HL-60/S4 treated with phorbol 12-myristate 13-acetate at 8.2 ng/mL for 4 days and 3 days (cell line): ENCODE data around the gene IL1RAP.
"Not testable (repeated sequence)": the region's sequence is repeated elsewhere in the genome, so short reads cannot be mapped to it uniquely, and the experiment has no call there.

ENCODE experiments used
- in situ Hi-C: fragments of 300-500 bp; cut with MboI; formaldehyde crosslinking; loops from 2 replicates; pipeline ENCODE4 v1.15.0; 2022; ENCODE audit warnings: low sequenced_read_pairs

IL1RAP gene, protein sequence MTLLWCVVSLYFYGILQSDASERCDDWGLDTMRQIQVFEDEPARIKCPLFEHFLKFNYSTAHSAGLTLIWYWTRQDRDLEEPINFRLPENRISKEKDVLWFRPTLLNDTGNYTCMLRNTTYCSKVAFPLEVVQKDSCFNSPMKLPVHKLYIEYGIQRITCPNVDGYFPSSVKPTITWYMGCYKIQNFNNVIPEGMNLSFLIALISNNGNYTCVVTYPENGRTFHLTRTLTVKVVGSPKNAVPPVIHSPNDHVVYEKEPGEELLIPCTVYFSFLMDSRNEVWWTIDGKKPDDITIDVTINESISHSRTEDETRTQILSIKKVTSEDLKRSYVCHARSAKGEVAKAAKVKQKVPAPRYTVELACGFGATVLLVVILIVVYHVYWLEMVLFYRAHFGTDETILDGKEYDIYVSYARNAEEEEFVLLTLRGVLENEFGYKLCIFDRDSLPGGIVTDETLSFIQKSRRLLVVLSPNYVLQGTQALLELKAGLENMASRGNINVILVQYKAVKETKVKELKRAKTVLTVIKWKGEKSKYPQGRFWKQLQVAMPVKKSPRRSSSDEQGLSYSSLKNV

DNA sequence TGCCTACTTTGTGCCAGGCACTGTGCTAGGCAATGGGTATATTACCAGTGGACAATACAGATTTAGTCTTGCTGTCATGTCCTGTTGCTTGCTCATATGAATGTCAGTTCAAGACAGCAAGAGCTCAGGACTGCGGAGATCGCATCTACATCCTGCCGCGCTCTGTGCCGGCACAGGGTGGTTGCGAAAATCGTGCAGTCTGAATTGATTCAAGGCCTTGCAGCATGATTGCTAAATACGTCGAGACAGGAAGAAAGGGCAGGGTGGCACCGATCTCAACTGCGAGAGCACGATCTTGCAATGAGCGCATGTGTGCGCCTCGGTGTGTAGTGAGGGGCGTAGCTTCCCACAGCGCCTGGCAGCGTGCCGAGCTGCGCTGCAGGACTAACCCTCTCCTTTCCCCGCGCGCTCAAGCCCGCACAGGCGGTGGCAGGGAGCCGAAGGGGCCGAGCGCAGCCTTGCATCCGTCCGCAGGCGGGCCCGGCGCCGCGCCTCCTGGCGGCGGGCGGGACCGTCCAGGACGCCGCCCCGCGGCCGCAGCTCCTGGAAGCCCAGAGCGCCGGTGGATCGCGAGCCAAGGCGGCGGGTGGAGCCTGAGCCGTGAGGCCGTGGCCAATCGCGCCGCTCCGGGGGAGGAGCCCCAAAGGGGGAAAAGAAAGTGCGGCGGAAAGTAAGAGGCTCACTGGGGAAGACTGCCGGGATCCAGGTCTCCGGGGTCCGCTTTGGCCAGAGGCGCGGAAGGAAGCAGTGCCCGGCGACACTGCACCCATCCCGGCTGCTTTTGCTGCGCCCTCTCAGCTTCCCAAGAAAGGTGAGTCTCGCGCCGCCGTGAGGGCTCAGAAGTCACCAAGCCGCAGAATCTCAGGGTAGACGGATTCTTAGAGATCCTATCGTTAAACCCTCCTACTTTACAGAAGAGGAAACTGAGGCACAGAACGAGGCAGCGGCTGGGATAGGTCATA, at the start of gene IL1RAP:
TSS of gene IL1RAP (plus strand) at position 677 of the 962 bp plus-strand sequence. CDS start 50,205 bp downstream, outside the sequence.
- in situ Hi-C loops, result no loop called here

DNA sequence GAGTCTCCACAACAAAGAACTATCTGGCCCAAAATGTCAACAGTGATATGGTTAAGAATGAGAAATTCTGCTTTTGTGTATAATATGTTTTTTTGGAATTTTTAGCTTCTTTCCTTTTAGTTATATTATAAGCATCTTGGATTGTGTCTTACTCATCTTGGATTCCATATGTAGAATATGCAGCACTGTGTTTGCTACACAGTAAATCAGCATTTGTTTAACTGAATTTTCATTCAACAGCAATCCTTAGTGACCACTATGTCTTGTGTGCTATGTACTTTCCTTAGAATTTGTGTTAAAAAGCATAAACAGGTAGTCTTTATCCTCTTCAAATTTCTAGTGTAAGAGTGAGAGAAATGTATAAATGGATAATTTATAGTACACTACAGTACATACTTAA, 46.0 kb upstream of the IL1RAP start:
- in situ Hi-C loops, result no loop called here

DNA sequence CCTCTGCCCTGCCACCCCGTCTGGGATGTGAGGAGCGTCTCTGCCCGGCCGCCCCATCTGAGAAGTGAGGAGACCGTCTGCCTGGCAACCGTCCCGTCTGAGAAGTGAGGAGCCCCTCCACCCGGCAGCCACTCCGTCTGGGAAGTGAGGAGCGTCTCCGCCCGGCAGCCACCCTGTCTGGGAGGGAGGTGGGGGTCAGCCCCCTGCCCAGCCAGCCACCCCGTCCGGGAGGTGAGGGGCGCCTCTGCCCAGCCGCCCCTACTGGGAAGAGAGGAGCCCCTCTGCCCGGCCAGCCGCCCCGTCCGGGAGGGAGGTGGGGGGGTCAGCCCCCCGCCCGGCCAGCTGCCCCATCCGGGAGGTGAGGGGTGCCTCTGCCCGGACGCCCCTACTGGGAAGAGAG, 40.6 kb upstream of the IL1RAP start:
- in situ Hi-C loops, result not testable (repeated sequence)

DNA sequence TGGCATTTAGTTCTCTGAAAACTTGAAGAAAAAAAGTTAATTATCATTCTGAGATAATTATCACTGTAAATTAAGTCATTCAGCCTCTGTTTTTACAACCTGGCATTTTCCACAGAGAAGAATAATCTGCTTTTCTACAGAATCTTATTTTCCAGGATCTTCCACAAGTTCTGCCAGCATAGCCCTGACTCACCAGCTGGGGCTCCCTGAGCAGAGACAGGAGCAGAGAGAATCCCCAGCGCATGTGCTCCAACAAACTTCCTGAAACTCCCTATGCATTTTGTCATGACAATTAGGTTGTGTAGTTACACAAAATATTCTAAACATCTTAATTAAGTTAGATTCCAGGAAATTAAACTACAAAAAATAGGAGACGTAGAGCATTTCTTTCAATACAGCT, 32.1 kb upstream of the IL1RAP start:
- in situ Hi-C loops, result no loop called here

DNA sequence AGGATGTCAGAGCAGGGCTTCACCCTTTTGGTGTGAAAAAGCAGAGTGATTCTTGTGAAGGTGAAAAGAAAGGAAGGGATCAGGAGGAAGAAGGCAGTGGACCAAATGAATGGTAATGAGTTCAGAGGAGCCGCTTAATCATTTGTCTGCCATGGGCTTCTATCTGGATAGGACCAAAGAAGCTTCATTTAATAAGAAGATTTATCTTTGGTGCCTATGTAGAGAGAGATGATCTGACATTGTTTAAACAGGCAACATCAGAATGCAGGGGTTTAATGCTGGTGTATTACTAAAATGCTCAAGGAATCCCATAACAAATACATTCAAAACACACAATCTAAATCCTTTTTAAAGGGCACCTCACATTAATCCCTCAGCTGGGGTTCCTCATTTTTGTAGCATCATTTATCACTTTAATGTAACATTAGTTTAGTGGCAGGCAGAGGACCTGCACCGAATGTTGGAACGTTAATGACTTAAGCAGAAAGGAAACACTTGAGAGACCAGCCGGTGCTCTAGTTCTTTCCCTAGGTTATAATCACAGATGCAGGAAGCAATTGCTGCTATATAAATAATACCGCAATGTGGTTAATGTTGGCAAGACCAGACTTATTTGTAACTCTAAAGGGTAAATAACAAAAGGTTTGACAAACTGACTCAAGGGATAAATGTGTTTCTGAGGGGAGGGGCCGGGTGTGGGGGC, 27.9 kb upstream of the IL1RAP start:
- in situ Hi-C loops, result no loop called here

DNA sequence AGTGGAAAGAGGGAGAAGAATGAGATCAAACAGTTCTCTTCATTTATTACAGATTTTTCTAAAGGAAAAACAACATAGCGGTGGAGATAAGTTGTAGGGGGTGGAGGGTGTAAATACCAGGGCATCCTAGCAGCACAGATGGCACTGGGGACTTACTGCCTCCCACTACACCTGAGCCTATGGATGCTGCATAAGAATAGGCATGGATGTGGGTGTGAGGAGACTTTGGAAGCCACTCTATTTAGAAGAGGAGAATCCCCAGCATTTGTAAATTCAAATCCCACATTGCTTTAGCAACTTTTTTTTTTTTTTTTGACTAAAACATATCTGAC, 27.4 kb upstream of the IL1RAP start:
- in situ Hi-C loops, result no loop called here

DNA sequence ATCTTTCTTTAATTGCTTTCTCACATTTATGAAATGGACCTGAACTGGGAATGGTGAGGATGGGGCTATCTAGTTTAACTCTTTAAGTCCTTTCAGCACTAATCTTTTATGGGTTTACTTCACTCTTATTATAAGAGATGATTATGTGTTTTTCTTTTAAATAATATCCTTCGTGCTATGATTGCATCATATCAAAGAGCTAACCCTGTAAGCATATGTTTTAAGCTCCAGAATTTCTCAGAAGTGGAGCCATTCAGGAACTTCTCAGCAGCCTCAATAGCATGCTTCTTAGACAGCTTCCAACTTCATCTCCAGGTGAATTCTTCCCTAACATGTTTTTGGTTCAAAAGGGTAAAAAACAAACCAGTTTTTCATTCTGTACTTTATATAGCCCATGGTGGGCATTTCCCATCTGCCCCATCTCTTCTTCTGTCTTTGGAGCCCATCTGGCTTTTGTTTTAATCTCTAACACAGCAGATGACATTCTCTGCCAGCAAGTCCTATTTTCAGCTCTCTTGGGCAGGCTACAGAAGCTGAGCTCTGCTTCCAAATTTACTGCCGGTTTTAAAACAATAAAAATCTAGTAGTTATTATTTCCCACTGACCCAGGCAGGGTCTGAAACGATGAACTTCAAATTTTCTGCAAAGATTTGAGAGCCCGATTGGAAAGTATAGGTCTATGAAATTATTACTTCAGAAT, 26.8 kb upstream of the IL1RAP start:
- in situ Hi-C loops, result no loop called here

DNA sequence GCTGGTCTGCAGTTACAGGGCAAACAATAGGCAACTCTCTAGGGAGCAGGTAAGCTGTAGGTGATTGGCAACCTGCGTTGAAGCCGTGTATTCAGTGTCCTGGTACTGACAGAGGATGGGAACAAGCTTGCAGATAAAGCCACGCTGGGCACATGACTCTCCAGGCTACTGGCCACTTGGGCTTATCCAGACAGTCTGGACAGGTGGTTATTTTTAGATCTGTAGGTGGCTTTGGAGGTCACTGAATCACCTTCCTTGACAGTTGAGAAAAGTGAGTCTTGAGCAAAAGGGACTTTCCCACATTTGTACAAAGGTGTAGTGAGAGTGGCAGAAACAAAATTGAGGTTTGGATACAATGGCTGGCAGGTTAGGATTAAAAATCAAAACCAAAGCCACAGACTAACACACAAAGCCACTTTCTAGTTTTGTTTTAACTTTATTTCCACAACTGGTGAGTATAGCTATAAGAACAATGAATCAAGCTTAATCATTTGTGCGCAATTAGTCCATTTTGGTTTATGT, 22.3 kb upstream of the IL1RAP start:
- in situ Hi-C loops, result no loop called here

DNA sequence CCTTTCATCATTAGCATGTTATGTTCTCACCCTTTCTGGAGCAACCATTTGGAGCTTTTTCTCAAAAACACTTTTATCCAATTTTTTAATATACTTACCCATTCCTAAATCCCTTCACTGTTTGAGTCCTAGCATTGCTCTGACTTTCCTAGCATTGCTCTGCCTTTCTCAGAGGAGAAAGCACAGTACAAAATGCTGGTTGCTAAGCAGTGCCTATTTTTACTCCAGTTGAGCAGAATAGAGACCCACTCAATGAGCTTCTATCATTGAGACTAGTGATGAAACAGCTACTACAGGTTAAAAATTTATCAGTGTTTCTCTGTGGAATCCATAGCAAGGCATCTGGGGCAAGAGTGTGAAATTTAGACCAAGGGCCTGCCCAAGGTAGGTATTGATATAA, 21.8 kb upstream of the IL1RAP start:
- in situ Hi-C loops, result no loop called here

DNA sequence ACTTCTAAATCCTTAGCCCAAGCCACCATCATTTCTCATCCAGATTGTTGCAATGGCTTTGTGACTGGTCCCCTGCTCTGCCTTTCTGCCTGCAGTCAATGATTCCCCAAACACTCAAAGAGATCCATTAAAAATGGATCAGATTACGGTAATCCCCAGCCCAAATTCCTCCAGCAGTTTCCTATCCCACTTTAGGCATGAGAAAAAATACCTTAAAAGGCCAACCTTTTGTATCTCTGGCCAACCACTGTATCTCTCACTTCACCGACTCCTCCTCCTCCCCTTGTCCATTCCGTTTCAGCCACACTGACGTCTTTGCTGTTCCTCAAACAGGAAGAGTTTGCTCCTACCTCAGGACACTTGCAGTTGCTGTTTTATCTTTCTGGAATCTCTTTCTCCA, 20.9 kb upstream of the IL1RAP start:
- in situ Hi-C loops, result no loop called here

DNA sequence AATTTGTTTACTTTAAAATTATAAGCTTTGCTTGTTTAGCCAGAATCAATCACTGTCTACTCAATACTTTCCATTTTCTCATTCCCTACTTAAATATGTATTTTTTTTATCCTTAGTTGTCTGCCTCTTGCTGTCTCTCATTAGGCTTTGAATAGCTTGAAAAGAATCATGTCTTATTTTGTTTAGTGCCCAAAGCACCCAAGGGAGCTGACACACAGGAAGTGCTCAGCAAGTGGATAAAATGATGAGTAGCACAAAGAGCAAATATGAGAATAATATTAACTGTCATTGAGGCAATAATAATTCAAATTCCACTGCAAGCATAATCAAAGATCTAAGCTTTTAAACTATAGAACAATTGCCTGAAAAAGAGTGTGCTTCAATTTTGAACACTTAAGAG, 19.0 kb upstream of the IL1RAP start:
- in situ Hi-C loops, result no loop called here

DNA sequence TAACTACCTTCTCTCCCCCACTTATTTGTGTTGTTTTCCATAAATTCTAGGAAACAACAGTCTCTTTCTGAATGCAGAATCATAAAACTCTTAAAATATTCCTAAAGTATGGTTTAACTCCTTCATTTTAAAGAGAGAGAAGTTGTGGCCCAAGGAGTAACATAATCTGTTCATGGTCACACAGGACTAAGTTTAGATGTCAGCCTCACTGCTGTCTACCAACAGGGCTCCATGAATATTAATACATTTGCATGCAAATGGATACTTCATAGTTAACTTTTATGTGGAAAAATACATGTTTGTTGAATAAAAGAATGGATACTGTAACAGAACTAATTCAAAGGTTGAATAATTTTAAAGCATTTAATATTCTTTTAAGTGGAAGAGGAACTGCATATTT, 18.5 kb upstream of the IL1RAP start:
- in situ Hi-C loops, result no loop called here

DNA sequence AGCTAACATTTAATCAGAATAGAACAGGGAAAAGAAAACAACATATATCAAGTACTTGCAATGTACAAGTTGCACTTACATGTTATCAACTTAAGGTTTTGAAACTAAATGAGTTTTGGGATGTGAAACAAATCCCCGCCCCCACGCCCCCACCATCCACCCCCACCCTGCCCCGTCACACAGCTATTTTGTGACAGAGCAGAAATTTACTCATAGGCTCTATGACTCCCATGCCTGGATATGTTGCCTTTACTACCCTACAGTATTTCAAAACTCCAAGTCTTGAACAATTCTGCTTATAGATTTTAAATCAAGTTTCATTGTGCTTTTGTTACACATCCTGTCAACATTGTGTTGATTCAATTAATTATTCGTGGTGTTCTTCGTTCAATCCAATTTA, 18.1 kb upstream of the IL1RAP start:
- in situ Hi-C loops, result no loop called here

DNA sequence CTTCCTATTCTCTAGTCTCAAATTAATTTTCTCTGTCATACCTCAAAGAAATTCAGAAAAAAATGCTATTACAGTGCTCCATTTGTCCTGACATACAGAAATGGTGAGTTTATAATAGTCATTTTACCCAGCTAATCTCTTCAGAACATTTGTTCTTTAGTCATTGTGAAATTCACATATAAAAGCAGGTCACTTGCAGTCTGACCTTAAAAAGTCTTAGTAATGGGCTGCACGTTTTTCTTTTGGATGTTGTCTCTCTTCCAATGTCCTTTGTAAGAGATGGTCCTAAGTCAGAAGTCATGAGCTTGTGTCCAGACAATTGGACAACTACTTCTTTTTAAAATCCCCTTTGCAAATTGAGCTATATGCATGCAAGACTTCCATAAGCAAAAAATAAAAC, 17.0 kb upstream of the IL1RAP start:
- in situ Hi-C loops, result no loop called here

DNA sequence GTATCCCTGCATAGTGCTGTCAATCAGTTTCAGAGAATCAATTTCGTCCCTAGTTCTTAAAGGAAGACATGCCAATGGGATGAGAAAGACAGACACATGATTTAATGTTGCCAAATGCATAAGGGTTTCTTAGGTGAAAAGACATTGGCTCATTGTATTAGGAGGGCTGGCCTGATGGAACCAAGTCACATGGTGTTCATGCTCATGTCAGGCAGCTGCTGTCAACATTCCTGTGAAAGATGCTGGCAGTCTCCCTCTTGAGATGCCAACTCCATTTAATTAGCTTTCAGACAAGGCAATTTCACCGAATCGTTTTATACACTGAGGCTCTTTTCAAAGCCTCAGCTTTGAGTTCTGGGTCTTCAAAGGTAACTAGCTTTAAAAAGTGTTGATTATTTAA, 16.1 kb upstream of the IL1RAP start:
- in situ Hi-C loops, result no loop called here

DNA sequence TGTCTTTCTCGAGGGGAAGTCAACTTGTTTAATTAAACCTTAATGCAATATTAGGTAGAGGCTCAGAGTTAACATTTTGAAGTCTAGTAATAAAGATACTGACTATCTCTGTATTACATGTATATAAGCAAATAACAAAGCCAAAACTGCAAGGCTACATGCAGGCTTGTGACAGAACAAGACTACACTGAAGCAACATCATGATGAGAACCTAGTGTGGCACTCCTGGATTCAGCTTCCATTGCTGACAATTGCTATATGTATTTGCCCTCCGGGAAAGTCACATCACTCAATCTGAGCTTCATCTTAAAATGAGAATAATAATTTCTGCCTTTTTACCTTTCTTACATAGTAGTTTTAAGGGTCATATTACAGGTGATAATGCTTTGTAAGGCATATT, 15.6 kb upstream of the IL1RAP start:
- in situ Hi-C loops, result no loop called here

DNA sequence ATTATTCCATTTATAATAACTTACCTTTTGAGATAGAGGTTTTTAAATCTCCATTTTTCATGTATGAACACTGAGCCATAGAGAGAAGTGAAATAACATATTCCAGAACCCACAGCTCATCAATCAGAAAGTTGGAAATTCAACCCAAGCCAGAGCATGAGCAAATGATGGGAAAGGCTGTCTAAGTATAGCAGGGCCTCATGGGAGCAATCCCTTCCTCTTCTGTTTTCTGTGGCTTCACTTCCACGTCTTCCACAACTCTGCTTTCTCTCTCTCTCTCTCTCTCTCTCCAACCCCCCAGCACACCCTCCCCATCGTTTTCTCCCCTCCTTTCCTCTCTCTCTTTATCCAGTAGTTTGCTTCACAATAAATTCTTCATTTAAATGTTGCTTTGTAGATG, 14.8 kb upstream of the IL1RAP start:
- in situ Hi-C loops, result no loop called here

DNA sequence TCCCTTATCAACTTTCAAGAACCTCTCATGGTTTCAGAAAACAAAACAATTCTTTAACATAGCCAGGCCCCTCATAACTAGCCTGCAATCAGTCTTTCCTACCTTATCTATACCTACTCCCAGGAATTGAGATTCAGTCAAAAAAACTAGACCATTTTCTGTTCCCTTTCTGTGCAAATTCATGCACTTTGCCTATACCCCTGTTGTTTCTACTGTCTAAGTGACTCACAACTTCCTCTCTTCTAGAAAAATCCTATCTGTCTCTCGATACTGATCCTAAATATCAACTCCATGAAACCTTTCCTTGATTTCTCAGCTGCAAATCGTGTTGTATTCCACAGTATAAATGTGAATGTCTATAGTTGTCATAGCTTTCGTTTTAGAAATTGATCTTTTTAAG, 10.9 kb upstream of the IL1RAP start:
- in situ Hi-C loops, result no loop called here

DNA sequence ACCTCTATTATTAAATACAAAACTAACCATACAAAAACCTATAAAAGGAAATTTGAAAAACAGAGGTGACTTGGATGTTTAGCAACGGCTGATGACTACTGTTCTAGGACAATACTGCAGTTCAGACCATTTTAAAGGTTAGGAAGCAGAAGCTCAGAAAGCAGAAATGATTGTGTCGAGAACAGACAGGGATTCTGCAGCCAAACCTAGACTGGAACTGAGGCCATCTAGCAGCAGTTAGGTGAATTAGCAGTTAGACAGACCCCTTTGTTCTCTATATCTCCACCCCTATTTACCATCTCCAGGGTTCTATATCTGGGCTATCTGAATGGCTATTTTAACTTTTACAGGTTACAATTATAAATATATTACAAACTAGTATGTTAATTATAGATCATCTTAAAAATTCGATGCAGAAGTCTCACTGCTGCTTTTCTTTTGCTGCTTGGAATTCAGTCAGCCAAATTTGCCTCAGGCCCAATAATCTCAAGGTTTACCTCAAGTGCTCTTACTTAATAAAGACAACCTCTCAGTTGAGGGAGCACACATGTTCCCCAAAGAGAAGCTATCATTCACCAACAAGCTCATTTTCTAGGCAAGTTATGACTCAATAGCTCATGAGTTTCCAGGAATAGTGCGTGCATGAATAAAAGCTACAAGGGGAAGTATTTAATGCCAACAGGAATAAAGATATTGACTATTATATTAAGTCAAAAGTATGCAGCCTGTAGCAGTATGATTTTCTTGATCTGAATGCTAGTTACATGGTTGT, 9.3 kb upstream of the IL1RAP start:
- in situ Hi-C loops, result no loop called here
